SJSA1 (cell line): Measurements from ENCODE around the gene GPR3. TPM values are rescaled to one million over a fixed set of nuclear protein-coding genes. Genes with fewer than 3 reads are reported as not detected.
"Not testable (repeated sequence)": the region's sequence is repeated elsewhere in the genome, so short reads cannot be mapped to it uniquely, and the experiment has no call there.

Experiments used
- DNase-seq, 2 experiments: peaks; one replicate each; pipeline ENCODE4 v3.0.0-alpha.2; 2015 to 2020; ENCODE audit warnings: low spot score in 2 of 2, low read depth in 1 of 2
- H3K27ac ChIP-seq: fragments of 250-450 bp; sonication (Bioruptor Pico); 2 replicates; pipeline ENCODE4 v1.5.1; 2020; ENCODE audit warnings: mild to moderate bottlenecking, moderate library complexity
- H3K27me3 ChIP-seq: fragments of 250-450 bp; sonication (Bioruptor Pico); replicated peaks from 2 replicates; pipeline ENCODE4 v1.5.1; 2020; ENCODE audit warnings: mild to moderate bottlenecking, moderate library complexity
- H3K36me3 ChIP-seq: fragments of 250-450 bp; sonication (Bioruptor Pico); 2 replicates; pipeline ENCODE4 v1.5.1; 2020; ENCODE audit warnings: mild to moderate bottlenecking
- H3K4me1 ChIP-seq: fragments of 250-450 bp; sonication (Bioruptor Pico); replicated peaks from 2 replicates; pipeline ENCODE4 v1.6.1; 2021; ENCODE audit warnings: mild to moderate bottlenecking
- H3K4me3 ChIP-seq: fragments of 250-450 bp; sonication (Bioruptor Pico); 2 replicates; pipeline ENCODE4 v1.5.1; 2020; ENCODE audit warnings: mild to moderate bottlenecking
- H3K9me3 ChIP-seq: fragments of 250-450 bp; sonication (Bioruptor Pico); replicated peaks from 2 replicates; pipeline ENCODE4 v1.5.1; 2020; ENCODE audit warnings: mild to moderate bottlenecking
- total RNA-seq: library from RNA; depleted of rRNA; stranded (reverse); fragments of >200 nt; shearing (Covaris generic); gene quantifications from 2 replicates; pipeline ENCODE4 v1.2.3, GENCODE V29; 2014

The GPR3 gene
- total RNA-seq, 1 experiment from 2014 or later, result 1.4 TPM

GRCh38 chr1:27395441-27396195 lies 3.2 kb downstream of the GPR3 start:
- peaks cover 20% of the 10 kb centered on the region for H3K4me1 ChIP-seq
- no peak overlapping the region for H3K27ac ChIP-seq
- H3K9me3 ChIP-seq, result no peaks in the 10 kb centered on the region
- H3K36me3 ChIP-seq, result peaks cover 13% of the 10 kb centered on the region
- no peaks in the 10 kb centered on the region for H3K27me3 ChIP-seq
- H3K4me3 ChIP-seq, result no peak overlapping the region
- DNase-seq, result peak; percentile 57 to 65

GRCh38 chr1:27397110-27397509 lies 4.7 kb downstream of the GPR3 start:
- Histone ChIP-seq H3K27me3 (no peaks in the 10 kb centered on the region), H3K4me3 (no peak overlapping the region), H3K27ac (no peak overlapping the region), H3K4me1 (peaks cover 13% of the 10 kb centered on the region), H3K9me3 (no peaks in the 10 kb centered on the region), H3K36me3 (peaks cover 14% of the 10 kb centered on the region)
- no peak for DNase-seq

- H3K27me3 ChIP-seq, result no peaks in the 10 kb centered on the region
- DNase-seq, result no peak
- peaks cover 18% of the 10 kb centered on the region for H3K4me1 ChIP-seq
- H3K9me3 ChIP-seq, result no peaks in the 10 kb centered on the region
- no peak overlapping the region for H3K4me3 ChIP-seq
- H3K27ac ChIP-seq, result no peak overlapping the region
- peaks cover 16% of the 10 kb centered on the region for H3K36me3 ChIP-seq
Observed at GRCh38 chr1:27397749-27398148, 5.3 kb downstream of the GPR3 start.

GRCh38 chr1:27398405-27399149 lies 6.2 kb downstream of the GPR3 start:
- Histone ChIP-seq H3K4me3 (no peak overlapping the region), H3K36me3 (peaks cover 15% of the 10 kb centered on the region), H3K27me3 (no peaks in the 10 kb centered on the region), H3K9me3 (no peaks in the 10 kb centered on the region), H3K27ac (no peak overlapping the region), H3K4me1 (peaks cover 14% of the 10 kb centered on the region)
- DNase-seq, result no peak

- H3K27me3 ChIP-seq, result no peaks in the 10 kb centered on the region
- H3K9me3 ChIP-seq, result no peaks in the 10 kb centered on the region
- peaks cover 11% of the 10 kb centered on the region for H3K4me1 ChIP-seq
- no peak overlapping the region for H3K27ac ChIP-seq
- peaks cover 10% of the 10 kb centered on the region; the same call in 1 of the 2 replicates for H3K36me3 ChIP-seq
- no peak overlapping the region for H3K4me3 ChIP-seq
- no peak for DNase-seq
Observed at GRCh38 chr1:27399251-27400025, 7.0 kb downstream of the GPR3 start.

- H3K4me3 ChIP-seq, result no peak overlapping the region
- no peak for DNase-seq
- no peaks in the 10 kb centered on the region for H3K27me3 ChIP-seq
- H3K9me3 ChIP-seq, result no peaks in the 10 kb centered on the region
- H3K4me1 ChIP-seq, result peaks cover 7% of the 10 kb centered on the region
- H3K36me3 ChIP-seq, result peaks cover 6% of the 10 kb centered on the region; the same call in 1 of the 2 replicates
- H3K27ac ChIP-seq, result no peak overlapping the region
Observed at GRCh38 chr1:27400082-27400962, 7.9 kb downstream of the GPR3 start.

- Histone ChIP-seq H3K27ac (no peak overlapping the region), H3K9me3 (no peaks in the 10 kb centered on the region), H3K36me3 (peaks cover 6% of the 10 kb centered on the region; the same call in 1 of the 2 replicates), H3K4me3 (no peak overlapping the region), H3K27me3 (no peaks in the 10 kb centered on the region), H3K4me1 (peaks cover 7% of the 10 kb centered on the region)
- DNase-seq, result no peak
Observed at GRCh38 chr1:27400963-27401341, 8.5 kb downstream of the GPR3 start.

- Histone ChIP-seq H3K4me3 (no peak overlapping the region), H3K9me3 (no peaks in the 10 kb centered on the region), H3K27me3 (no peaks in the 10 kb centered on the region), H3K4me1 (peaks cover 7% of the 10 kb centered on the region), H3K27ac (no peak overlapping the region), H3K36me3 (peaks cover 7% of the 10 kb centered on the region; the same call in 1 of the 2 replicates)
- DNase-seq, result peak in 1 of 2 experiments; percentile 63
Observed at GRCh38 chr1:27402349-27402754, 9.9 kb downstream of the GPR3 start.

GRCh38 chr1:27403065-27403726 lies 10.8 kb downstream of the GPR3 start:
- H3K9me3 ChIP-seq, result no peaks in the 10 kb centered on the region
- peaks cover 7% of the 10 kb centered on the region for H3K4me1 ChIP-seq
- no peak for DNase-seq
- H3K27ac ChIP-seq, result no peak overlapping the region
- H3K36me3 ChIP-seq, result peaks cover 15% of the 10 kb centered on the region
- H3K27me3 ChIP-seq, result no peaks in the 10 kb centered on the region
- H3K4me3 ChIP-seq, result no peak overlapping the region

- no peak overlapping the region for H3K27ac ChIP-seq
- H3K36me3 ChIP-seq, result peaks cover 23% of the 10 kb centered on the region
- no peaks in the 10 kb centered on the region for H3K9me3 ChIP-seq
- H3K4me3 ChIP-seq, result no peak overlapping the region
- no peak for DNase-seq
- H3K4me1 ChIP-seq, result peaks cover 7% of the 10 kb centered on the region
- no peaks in the 10 kb centered on the region for H3K27me3 ChIP-seq
Observed at GRCh38 chr1:27403931-27404330, 11.5 kb downstream of the GPR3 start.

GRCh38 chr1:27405074-27405473 lies 12.7 kb downstream of the GPR3 start:
- no peak overlapping the region for H3K27ac ChIP-seq
- peaks cover 7% of the 10 kb centered on the region for H3K4me1 ChIP-seq
- H3K9me3 ChIP-seq, result no peaks in the 10 kb centered on the region
- no peaks in the 10 kb centered on the region for H3K27me3 ChIP-seq
- no peak for DNase-seq
- H3K36me3 ChIP-seq, result peaks cover 27% of the 10 kb centered on the region
- no peak overlapping the region for H3K4me3 ChIP-seq

GRCh38 chr1:27405598-27406361 lies 13.4 kb downstream of the GPR3 start:
- not testable (repeated sequence) for H3K9me3 ChIP-seq, H3K27ac ChIP-seq, DNase-seq, H3K27me3 ChIP-seq, H3K4me3 ChIP-seq, H3K4me1 ChIP-seq
- H3K36me3 ChIP-seq, result peaks cover 34% of the 10 kb centered on the region
